Endodermal cell (in vitro differentiated cells): ENCODE data around the gene TESK1. TPM values are rescaled to one million over a fixed set of nuclear protein-coding genes. Genes with fewer than 3 reads are reported as not detected.

Source experiments
- DNase-seq: peaks from one replicate; pipeline ENCODE4 v3.0.0-alpha.2; 2017
- H3K27ac ChIP-seq: 2 replicates; pipeline ENCODE4 v1.5.1; 2013; ENCODE audit warnings: mild to moderate bottlenecking, low read depth, low read length, moderate library complexity
- H3K27me3 ChIP-seq: 2 replicates; pipeline ENCODE4 v1.6.1; 2013; ENCODE audit warnings: mild to moderate bottlenecking, low read length, moderate library complexity; ENCODE audit not compliant: insufficient read depth, control insufficient read depth, poor library complexity, severe bottlenecking
- H3K36me3 ChIP-seq: 2 replicates; pipeline ENCODE4 v1.7.0; 2013; ENCODE audit warnings: mild to moderate bottlenecking, low read length, moderate library complexity; ENCODE audit not compliant: control insufficient read depth, insufficient read depth
- H3K4me1 ChIP-seq: one replicate; pipeline ENCODE4 v1.7.0; 2013; ENCODE audit warnings: low read length; ENCODE audit not compliant: control insufficient read depth, insufficient read depth
- H3K4me3 ChIP-seq: 2 replicates; pipeline ENCODE4 v1.5.1; 2013; ENCODE audit warnings: mild to moderate bottlenecking, low read length, moderate library complexity
- H3K9ac ChIP-seq: 2 replicates; pipeline ENCODE4 v1.6.1; 2013; ENCODE audit warnings: mild to moderate bottlenecking, low read length, moderate library complexity; ENCODE audit not compliant: poor library complexity, severe bottlenecking; ENCODE audit errors: extremely low read depth
- H3K9me3 ChIP-seq: 2 replicates; pipeline ENCODE4 v1.6.1; 2013; ENCODE audit warnings: mild to moderate bottlenecking, low read length, moderate library complexity; ENCODE audit not compliant: control insufficient read depth
- H3K27ac Mint-ChIP-seq: 2 replicates; pipeline ENCODE4 v1.8.0; 2020; ENCODE audit warnings: mixed read lengths
- H3K27me3 Mint-ChIP-seq: 2 replicates; pipeline ENCODE4 v1.8.0; 2021; ENCODE audit warnings: mild to moderate bottlenecking, mixed read lengths; ENCODE audit not compliant: insufficient read depth
- H3K36me3 Mint-ChIP-seq: 2 replicates; pipeline ENCODE4 v1.8.0; 2020; ENCODE audit warnings: low read depth, mixed read lengths
- H3K4me1 Mint-ChIP-seq: 2 replicates; pipeline ENCODE4 v1.8.0; 2020; ENCODE audit warnings: mixed read lengths
- H3K4me3 Mint-ChIP-seq: 2 replicates; pipeline ENCODE4 v1.8.0; 2020; ENCODE audit warnings: mild to moderate bottlenecking, moderate library complexity, mixed read lengths
- H3K9me3 Mint-ChIP-seq: 2 replicates; pipeline ENCODE4 v1.8.0; 2020; ENCODE audit warnings: mild to moderate bottlenecking, mixed read lengths
- CTCF ChIP-seq: fragments of 200-600 bp; sonication (generic); conservative IDR thresholded peaks from 2 replicates; pipeline ENCODE4 v1.5.0; 2021; ENCODE audit warnings: antibody characterized with exemption, mild to moderate bottlenecking
- WGBS, 2 experiments: methylation state at CpG; one replicate each; pipeline versions ENCODE4 v1.1.5 to v1.1.7; 2013; ENCODE audit warnings: missing lambda C conversion rate in 2 of 2, mixed read lengths in 1 of 2; ENCODE audit not compliant: insufficient coverage in 1 of 2, insufficient read length in 1 of 2; 5-methylcytosine and 5-hydroxymethylcytosine counted together
- microRNA-seq: library from miRNA; unstranded; fragments of <30 nt; microRNA quantifications from one replicate; pipeline ENCODE4 v1.2.0, GENCODE V29; 2020; ENCODE audit warnings: borderline microRNAs expressed
- total RNA-seq, 2 donors: library from RNA; stranded (reverse); fragmentation: NEBNext Ultra II Directional in 1 of 2; extraction: Animal tissue kit (Norgen Biotek cat#: 25700) in 1 of 2; gene quantifications; 2 replicates in 1 of 2; 3 replicates in 1 of 2; pipeline ENCODE4 v1.2.1, GENCODE V29; 2021

TESK1 gene
- total RNA-seq, 2 donors from 2014 or later = 30.7 to 35.2 TPM

GRCh38 chr9:35659340-35659739, 54.3 kb downstream of the TESK1 start:
- WGBS, 2 experiments = 93 to 96% methylated on average over 2 to 3 of the region's 3 CpGs
- peak overlapping the region; percentile 73 for H3K27ac Mint-ChIP-seq
- Histone ChIP-seq H3K27ac (no peak overlapping the region), H3K4me1 (peaks cover 4% of the 10 kb centered on the region), H3K4me3 (peak overlapping the region; percentile 83), H3K9ac (peak overlapping the region; percentile 95), H3K9me3 (no peaks in the 10 kb centered on the region), H3K36me3 (peaks cover 26% of the 10 kb centered on the region), H3K27me3 (no peaks in the 10 kb centered on the region)
- no peak for DNase-seq
- H3K4me3 Mint-ChIP-seq = peak overlapping the region; percentile 76
- H3K27me3 Mint-ChIP-seq = peaks cover 12% of the 10 kb centered on the region
- no peaks in the 10 kb centered on the region for H3K9me3 Mint-ChIP-seq
- peaks cover 17% of the 10 kb centered on the region for H3K4me1 Mint-ChIP-seq
- H3K36me3 Mint-ChIP-seq = peaks cover 27% of the 10 kb centered on the region
- TF ChIP-seq CTCF = no peak

Small RNAs within 50 kb of the gene (microRNA-seq; reads per million reads assigned to microRNA genes)
- not detected for gene MIR4667

Other genes with a start within 250 kb of the TESK1 start
- 10 to 100 TPM; 17.2 to 21.0 TPM for gene RUSC2, start 115.2 kb upstream of the TESK1 start, total RNA-seq
- 1 to 10 TPM; 2.4 to 6.9 TPM for gene CD72, start 13.2 kb downstream of the TESK1 start, total RNA-seq
- gene SIT1, start 45.7 kb downstream of the TESK1 start, total RNA-seq = under 1 TPM in 1 of 2 donors, not detected in 1; 0.22 TPM
- over 10,000 TPM; 17,358 to 20,060 TPM for gene RMRP, start 52.8 kb downstream of the TESK1 start, total RNA-seq
- gene CCDC107, start 53.0 kb downstream of the TESK1 start, total RNA-seq = 10 to 100 TPM; 10.6 to 15.3 TPM
- 10 to 100 TPM; 22.1 to 36.4 TPM for gene ARHGEF39, start 59.9 kb downstream of the TESK1 start, total RNA-seq
- gene CA9, start 68.7 kb downstream of the TESK1 start, total RNA-seq = 1 to 10 TPM; 1.8 to 3.6 TPM
- gene TPM2, start 84.7 kb downstream of the TESK1 start, total RNA-seq = 100 to 1,000 TPM; 191 to 251 TPM
- gene TLN1, start 126.9 kb downstream of the TESK1 start, total RNA-seq = 100 to 1,000 TPM; 117 to 123 TPM
- gene CREB3, start 127.4 kb downstream of the TESK1 start, total RNA-seq = 10 to 100 TPM; 28.1 to 33.6 TPM
- 100 to 1,000 TPM; 107 to 117 TPM for gene GBA2, start 144.0 kb downstream of the TESK1 start, total RNA-seq
- 10 to 100 TPM; 24.6 to 30.1 TPM for gene RGP1, start 144.0 kb downstream of the TESK1 start, total RNA-seq
- under 1 TPM in 1 of 2 donors, not detected in 1; 0.66 TPM for gene MSMP, start 149.0 kb downstream of the TESK1 start, total RNA-seq
- 10 to 100 TPM; 22.9 to 26.0 TPM for gene NPR2, start 186.3 kb downstream of the TESK1 start, total RNA-seq
- 1 to 10 TPM; 1.2 to 1.4 TPM for gene SPAG8, start 207.0 kb downstream of the TESK1 start, total RNA-seq
- gene HINT2, start 209.8 kb downstream of the TESK1 start, total RNA-seq = 10 to 100 TPM; 34.3 to 48.6 TPM
- gene FAM221B, start 223.5 kb downstream of the TESK1 start, total RNA-seq = under 1 TPM in 1 of 2 donors, not detected in 1; 0.22 TPM
- 10 to 100 TPM; 12.8 to 18.3 TPM for gene TMEM8B, start 224.0 kb downstream of the TESK1 start, total RNA-seq